ENCODE results near the gene UBQLNL. TPM values are rescaled to one million over a fixed set of nuclear protein-coding genes. Genes with fewer than 3 reads are reported as not detected.

UBQLNL gene
- total and polyA plus RNA-seq, 3 experiments from 2014 or later: not detected

DNA sequence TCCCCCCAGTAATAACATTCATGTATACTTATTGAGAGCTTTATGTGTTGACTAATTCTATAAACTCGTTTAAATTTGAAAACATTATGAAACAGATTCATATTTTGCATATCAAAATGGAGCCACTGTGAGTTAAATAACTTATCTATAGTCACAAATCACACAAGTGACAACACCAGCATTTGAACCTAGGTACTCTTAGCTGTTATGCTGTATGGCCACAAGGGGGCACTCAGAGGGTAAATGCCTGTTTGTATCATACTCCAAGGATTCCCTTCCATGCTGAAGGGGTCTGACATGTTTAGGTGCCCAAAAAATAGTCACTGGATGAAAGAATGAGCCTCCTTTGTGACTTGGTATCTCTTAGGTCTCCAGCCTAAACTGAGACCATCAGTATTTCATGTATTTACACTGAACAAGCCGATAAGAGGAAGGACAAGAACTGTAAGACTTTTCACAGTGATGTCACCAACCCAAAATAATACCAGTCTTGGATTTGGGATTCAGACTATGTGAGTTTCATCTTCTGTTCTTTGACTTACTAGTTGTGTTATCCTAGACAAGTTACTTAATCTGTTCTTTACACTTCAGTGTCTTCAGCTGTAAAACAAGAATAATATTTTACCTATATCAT is 40.2 kb downstream of the UBQLNL start:
- Mint-ChIP-seq H3K27me3 (peaks cover 1 to 34% of the 10 kb centered on the region in 2 donors), H3K4me1 (no peaks in the 10 kb centered on the region), H3K27ac (peak overlapping the region in 1 of 8 donors; percentile 7), H3K9me3 (no peaks in the 10 kb centered on the region), H3K36me3 (no peaks in the 10 kb centered on the region), H3K4me3 (no peak overlapping the region)
- Histone ChIP-seq H3K27ac (ENCODE audit: low read depth, low read length) (no peak overlapping the region), H3K9me3 (ENCODE audit: low read length) (no peaks in the 10 kb centered on the region), H3K4me1 (ENCODE audit: insufficient read depth, low read length) (no peaks in the 10 kb centered on the region), H3K27me3 (ENCODE audit: insufficient read depth, low read length, poor library complexity, severe bottlenecking) (no peaks in the 10 kb centered on the region), H3K36me3 (ENCODE audit: insufficient read depth, low read length) (no peaks in the 10 kb centered on the region), H3K4me3 (ENCODE audit: low read length) (no peak overlapping the region)
- DNase-seq: peak in 3 of 5 donors; percentile 6 to 17 (median 15)
- ChIA-PET POLR2A (no interaction called here), CTCF (interaction anchor here (0.9 to 1.0 kb wide), 3 partner anchors 333 to 878 kb away, joined by 3 to 5 read pairs (median 3); partner anchors contain the start of gene OR52N2)

DNA sequence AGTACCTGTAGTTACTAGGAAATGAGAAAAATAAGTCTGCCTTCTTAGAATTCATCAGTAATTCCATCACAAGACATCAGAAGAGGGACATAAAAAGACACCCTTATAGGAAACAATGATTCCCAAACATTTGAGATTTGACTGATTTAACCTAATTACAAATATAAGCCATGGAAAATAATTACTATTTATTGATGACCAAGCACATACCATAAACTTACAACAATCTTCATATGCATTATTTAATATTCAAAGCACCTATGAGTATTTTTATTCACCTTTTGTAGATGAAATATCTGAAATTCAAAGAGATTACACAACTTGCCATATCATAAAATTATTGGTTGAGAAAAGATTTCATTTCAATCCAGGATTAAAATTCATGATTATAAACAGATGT is 42.6 kb downstream of the UBQLNL start:
- Mint-ChIP-seq H3K27ac (no peak overlapping the region), H3K36me3 (no peaks in the 10 kb centered on the region), H3K9me3 (no peaks in the 10 kb centered on the region), H3K27me3 (peaks cover 4 to 46% of the 10 kb centered on the region in 2 donors), H3K4me3 (no peak overlapping the region), H3K4me1 (no peaks in the 10 kb centered on the region)
- Histone ChIP-seq H3K4me3 (ENCODE audit: low read length) (no peak overlapping the region), H3K9me3 (ENCODE audit: low read length) (no peaks in the 10 kb centered on the region), H3K36me3 (ENCODE audit: insufficient read depth, low read length) (no peaks in the 10 kb centered on the region), H3K4me1 (ENCODE audit: insufficient read depth, low read length) (no peaks in the 10 kb centered on the region), H3K27me3 (ENCODE audit: insufficient read depth, low read length, poor library complexity, severe bottlenecking) (no peaks in the 10 kb centered on the region), H3K27ac (ENCODE audit: low read depth, low read length) (no peak overlapping the region)
- DNase-seq: no peak
- ChIA-PET CTCF (no interaction called here), POLR2A (no interaction called here)

DNA sequence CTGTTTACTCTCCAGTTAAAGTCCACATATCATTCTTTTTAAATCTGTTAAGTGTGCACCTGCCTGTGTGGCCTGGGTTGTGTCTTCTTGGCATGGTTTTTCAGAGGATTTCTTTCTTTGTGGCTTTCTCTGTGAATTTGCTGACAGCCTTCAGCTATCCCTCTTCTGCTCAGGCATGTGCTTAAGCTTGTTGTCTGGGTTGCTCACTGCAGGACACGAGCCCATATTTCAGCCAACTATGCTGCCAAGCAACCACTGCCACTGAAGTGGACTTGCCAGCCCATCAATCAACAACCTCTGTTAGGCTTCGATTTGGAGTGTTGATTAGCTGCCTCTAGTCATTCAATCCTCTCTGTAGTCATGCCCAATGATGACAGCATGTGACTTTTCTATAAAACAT is 49.0 kb downstream of the UBQLNL start:
- Mint-ChIP-seq H3K27me3 (peaks cover 3 to 20% of the 10 kb centered on the region in 2 donors), H3K27ac (no peak overlapping the region), H3K9me3 (no peaks in the 10 kb centered on the region), H3K4me1 (no peaks in the 10 kb centered on the region), H3K36me3 (no peaks in the 10 kb centered on the region), H3K4me3 (peak overlapping the region in 1 of 7 donors; percentile 49)
- Histone ChIP-seq H3K36me3 (ENCODE audit: insufficient read depth, low read length) (no peaks in the 10 kb centered on the region), H3K27me3 (ENCODE audit: insufficient read depth, low read length, poor library complexity, severe bottlenecking) (no peaks in the 10 kb centered on the region), H3K4me3 (ENCODE audit: low read length) (no peak overlapping the region), H3K9me3 (ENCODE audit: low read length) (no peaks in the 10 kb centered on the region), H3K4me1 (ENCODE audit: insufficient read depth, low read length) (no peaks in the 10 kb centered on the region), H3K27ac (ENCODE audit: low read depth, low read length) (no peak overlapping the region)
- DNase-seq: no peak
- CTCF ChIA-PET: no interaction called here
- POLR2A ChIA-PET: no interaction called here

Other genes starting within 250 kb of the UBQLNL start
- not detected for gene HBE1, start 246.8 kb downstream of the UBQLNL start, total RNA-seq
- gene HBE1, start 246.8 kb downstream of the UBQLNL start, polyA plus RNA-seq: not detected
- not detected for gene OR51B4, start 214.8 kb downstream of the UBQLNL start, total RNA-seq
- gene OR51B4, start 214.8 kb downstream of the UBQLNL start, polyA plus RNA-seq: not detected
- not detected for gene OR51B2, start 192.4 kb downstream of the UBQLNL start, total RNA-seq
- gene OR51B2, start 192.4 kb downstream of the UBQLNL start, polyA plus RNA-seq: not detected
- not detected for gene OR51B5, start 173.2 kb downstream of the UBQLNL start, total RNA-seq
- gene OR51B5, start 173.2 kb downstream of the UBQLNL start, polyA plus RNA-seq: not detected
- not detected for gene OR51B6, start 165.2 kb downstream of the UBQLNL start, total RNA-seq
- gene OR51B6, start 165.2 kb downstream of the UBQLNL start, polyA plus RNA-seq: not detected
- not detected for gene OR51M1, start 132.9 kb downstream of the UBQLNL start, total RNA-seq
- gene OR51M1, start 132.9 kb downstream of the UBQLNL start, polyA plus RNA-seq: not detected
- gene OR51Q1, start 94.6 kb downstream of the UBQLNL start, total RNA-seq: not detected
- not detected for gene OR51Q1, start 94.6 kb downstream of the UBQLNL start, polyA plus RNA-seq
- not detected for gene OR51I1, start 75.2 kb downstream of the UBQLNL start, total RNA-seq
- not detected for gene OR51I1, start 75.2 kb downstream of the UBQLNL start, polyA plus RNA-seq
- gene OR51I2, start 67.4 kb downstream of the UBQLNL start, total RNA-seq: not detected
- gene OR51I2, start 67.4 kb downstream of the UBQLNL start, polyA plus RNA-seq: not detected
- not detected for gene OR52D1, start 28.0 kb downstream of the UBQLNL start, total RNA-seq
- not detected for gene OR52D1, start 28.0 kb downstream of the UBQLNL start, polyA plus RNA-seq
- gene UBQLN3, start 6.7 kb downstream of the UBQLNL start, total RNA-seq: not detected
- gene UBQLN3, start 6.7 kb downstream of the UBQLNL start, polyA plus RNA-seq: not detected
- not detected for gene OR52H1, start 31.8 kb upstream of the UBQLNL start, total RNA-seq
- gene OR52H1, start 31.8 kb upstream of the UBQLNL start, polyA plus RNA-seq: not detected
- gene OR52B6, start 64.2 kb upstream of the UBQLNL start, total RNA-seq: not detected
- gene OR52B6, start 64.2 kb upstream of the UBQLNL start, polyA plus RNA-seq: not detected
- under 1 TPM in 1 of 2 experiments, not detected in 1; 0.20 TPM for gene TRIM6, start 79.9 kb upstream of the UBQLNL start, total RNA-seq
- not detected for gene TRIM6, start 79.9 kb upstream of the UBQLNL start, polyA plus RNA-seq
- gene TRIM34, start 108.3 kb upstream of the UBQLNL start, total RNA-seq: 1 to 10 TPM; 3.1 to 4.1 TPM
- 13.5 TPM for gene TRIM34, start 108.3 kb upstream of the UBQLNL start, polyA plus RNA-seq
- gene TRIM5, start 168.4 kb upstream of the UBQLNL start, total RNA-seq: 10 to 100 TPM in 1 of 2 experiments, 1 to 10 TPM in 1; 8.2 to 10.6 TPM
- 9.8 TPM for gene TRIM5, start 168.4 kb upstream of the UBQLNL start, polyA plus RNA-seq
- gene TRIM22, start 173.1 kb upstream of the UBQLNL start, total RNA-seq: 100 to 1,000 TPM; 105 TPM
- 163 TPM for gene TRIM22, start 173.1 kb upstream of the UBQLNL start, polyA plus RNA-seq
- gene OR56B1, start 219.7 kb upstream of the UBQLNL start, total RNA-seq: not detected
- gene OR56B1, start 219.7 kb upstream of the UBQLNL start, polyA plus RNA-seq: not detected
- under 1 TPM; 0.22 to 0.48 TPM for gene OR52N4, start 237.5 kb upstream of the UBQLNL start, total RNA-seq
- gene OR52N4, start 237.5 kb upstream of the UBQLNL start, polyA plus RNA-seq: 0.71 TPM